Uterus (tissue), 4 donors: ENCODE measurements around the gene FAM118A. TPM values are rescaled to one million over a fixed set of nuclear protein-coding genes. Genes with fewer than 3 reads are reported as not detected.
A peak's percentile ranks its signal among the peaks of the same experiment; 100 is the strongest.

Experiments
- DNase-seq, 2 donors: peaks; one replicate each; pipeline ENCODE4 v3.0.0-alpha.2; 2019 to 2020
- H3K27ac ChIP-seq, 2 donors: fragments of 200-600 bp; sonication (generic); 1 replicate in 1 of 2; 2 replicates in 1 of 2; pipeline ENCODE4 v1.5.1; 2016 to 2018
- H3K27me3 ChIP-seq, 2 donors: fragments of 200-600 bp; sonication (generic); one replicate each; pipeline ENCODE4 v1.5.1; 2018 to 2019; ENCODE audit warnings: control low read depth in 1 of 2
- H3K36me3 ChIP-seq, 2 donors: fragments of 200-600 bp; sonication (generic); one replicate each; pipeline ENCODE4 v1.5.1; 2019; ENCODE audit warnings: control low read depth in 1 of 2
- H3K4me1 ChIP-seq, 2 donors: fragments of 200-600 bp; sonication (generic); one replicate each; pipeline ENCODE4 v1.5.1; 2018 to 2019; ENCODE audit warnings: control low read depth in 1 of 2
- H3K4me3 ChIP-seq, 2 donors: fragments of 200-600 bp; sonication (generic); 1 replicate in 1 of 2; 2 replicates in 1 of 2; pipeline ENCODE4 v1.5.1; 2018 to 2019; ENCODE audit warnings: mild to moderate bottlenecking in 1 of 2
- H3K9me3 ChIP-seq, 2 donors: fragments of 200-600 bp; sonication (generic); one replicate each; pipeline ENCODE4 v1.5.1; 2019; ENCODE audit warnings: control low read depth in 1 of 2
- POLR2A ChIP-seq, 2 donors: fragments of 450-650 bp; IDR thresholded peaks; one replicate each; pipeline ENCODE4 v1.6.1; 2016; ENCODE audit warnings: antibody characterized with exemption in 2 of 2, mild to moderate bottlenecking in 1 of 2, moderate library complexity in 1 of 2
- intact Hi-C: fragments of 100-400 bp; cut with DNase I; formaldehyde crosslinking; loops from one replicate; pipeline ENCODE4 v1.15.1; 2023; ENCODE audit warnings: low total_unique reads
- total RNA-seq, 4 donors: library from RNA; depleted of rRNA in 3 of 4; stranded (reverse); fragments of >200 nt in 3 of 4; gene quantifications; one replicate each; pipeline versions ENCODE4 v1.1.0 to v1.2.4, GENCODE V29; 2014 to 2023
- TF ChIP-seq, protein P1 (sequence below), 4 experiments: fragments of 200-600 bp in 2 of 4; fragments of 450-650 bp in 2 of 4; sonication (generic) in 2 of 4; IDR thresholded peaks; one replicate each; pipeline ENCODE4 v1.5.1; 2016 to 2019; ENCODE audit warnings: antibody characterized with exemption in 4 of 4, mild to moderate bottlenecking in 2 of 4, moderate library complexity in 1 of 4
- donor health status: DM: yes; HTN: yes; CAD: no.

Gene FAM118A
- total RNA-seq, 4 donors from 2014 or later = 16.5 to 97.9 (median 46.7) TPM

GRCh38 chr22:45304971-45305370, 4.8 kb upstream of the FAM118A start:
- H3K4me1 ChIP-seq = no peaks in the 10 kb centered on the region
- H3K4me3 ChIP-seq = no peak overlapping the region
- no peaks in the 10 kb centered on the region for H3K27me3 ChIP-seq
- no peak for DNase-seq
- no peak overlapping the region for H3K27ac ChIP-seq
- no peaks in the 10 kb centered on the region for H3K36me3 ChIP-seq
- intact Hi-C loops = no loop called here
- TF ChIP-seq, protein P1, sequence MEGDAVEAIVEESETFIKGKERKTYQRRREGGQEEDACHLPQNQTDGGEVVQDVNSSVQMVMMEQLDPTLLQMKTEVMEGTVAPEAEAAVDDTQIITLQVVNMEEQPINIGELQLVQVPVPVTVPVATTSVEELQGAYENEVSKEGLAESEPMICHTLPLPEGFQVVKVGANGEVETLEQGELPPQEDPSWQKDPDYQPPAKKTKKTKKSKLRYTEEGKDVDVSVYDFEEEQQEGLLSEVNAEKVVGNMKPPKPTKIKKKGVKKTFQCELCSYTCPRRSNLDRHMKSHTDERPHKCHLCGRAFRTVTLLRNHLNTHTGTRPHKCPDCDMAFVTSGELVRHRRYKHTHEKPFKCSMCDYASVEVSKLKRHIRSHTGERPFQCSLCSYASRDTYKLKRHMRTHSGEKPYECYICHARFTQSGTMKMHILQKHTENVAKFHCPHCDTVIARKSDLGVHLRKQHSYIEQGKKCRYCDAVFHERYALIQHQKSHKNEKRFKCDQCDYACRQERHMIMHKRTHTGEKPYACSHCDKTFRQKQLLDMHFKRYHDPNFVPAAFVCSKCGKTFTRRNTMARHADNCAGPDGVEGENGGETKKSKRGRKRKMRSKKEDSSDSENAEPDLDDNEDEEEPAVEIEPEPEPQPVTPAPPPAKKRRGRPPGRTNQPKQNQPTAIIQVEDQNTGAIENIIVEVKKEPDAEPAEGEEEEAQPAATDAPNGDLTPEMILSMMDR (IDR thresholded peaks at IDR 0.05) = no peak
- no peak for TF ChIP-seq POLR2A (IDR thresholded peaks at IDR 0.05)
- no peaks in the 10 kb centered on the region for H3K9me3 ChIP-seq

GRCh38 chr22:45305456-45306075, 4.2 kb upstream of the FAM118A start:
- Histone ChIP-seq H3K27ac (no peak overlapping the region), H3K4me3 (no peak overlapping the region), H3K9me3 (no peaks in the 10 kb centered on the region), H3K27me3 (no peaks in the 10 kb centered on the region), H3K36me3 (no peaks in the 10 kb centered on the region), H3K4me1 (peaks cover 0 to 1% of the 10 kb centered on the region in 2 donors)
- intact Hi-C loops = no loop called here
- TF ChIP-seq POLR2A (IDR thresholded peaks at IDR 0.05) = no peak
- TF ChIP-seq, protein P1 (IDR thresholded peaks at IDR 0.05) = no peak
- no peak for DNase-seq

DNA sequence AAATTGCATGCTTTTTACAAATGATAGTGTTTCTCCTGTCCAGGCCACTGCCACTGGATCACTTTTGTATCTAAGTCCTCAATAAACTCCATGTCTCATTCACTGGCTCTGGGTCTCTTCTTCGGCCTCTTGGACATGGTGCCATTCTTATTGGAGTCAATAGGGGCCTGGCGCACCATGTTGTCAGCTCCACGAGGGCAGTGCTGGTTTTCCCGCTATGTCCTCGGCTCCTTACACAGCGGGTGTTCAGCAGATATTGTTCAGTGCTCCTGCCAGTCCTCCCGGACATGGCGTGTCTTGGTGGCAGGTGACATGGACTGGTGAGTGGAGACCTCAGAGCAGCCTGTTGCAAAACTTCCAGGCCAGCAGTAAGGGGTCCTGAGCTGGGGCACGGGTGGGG, 3.6 kb upstream of the FAM118A start:
- no peaks in the 10 kb centered on the region for H3K9me3 ChIP-seq
- H3K4me3 ChIP-seq = no peak overlapping the region
- TF ChIP-seq, protein P1 (IDR thresholded peaks at IDR 0.05) = no peak
- TF ChIP-seq POLR2A (IDR thresholded peaks at IDR 0.05) = no peak
- no peak for DNase-seq
- no peaks in the 10 kb centered on the region for H3K36me3 ChIP-seq
- peaks cover 0 to 7% of the 10 kb centered on the region in 2 donors for H3K4me1 ChIP-seq
- intact Hi-C loops = no loop called here
- no peak overlapping the region for H3K27ac ChIP-seq
- H3K27me3 ChIP-seq = no peaks in the 10 kb centered on the region

DNA sequence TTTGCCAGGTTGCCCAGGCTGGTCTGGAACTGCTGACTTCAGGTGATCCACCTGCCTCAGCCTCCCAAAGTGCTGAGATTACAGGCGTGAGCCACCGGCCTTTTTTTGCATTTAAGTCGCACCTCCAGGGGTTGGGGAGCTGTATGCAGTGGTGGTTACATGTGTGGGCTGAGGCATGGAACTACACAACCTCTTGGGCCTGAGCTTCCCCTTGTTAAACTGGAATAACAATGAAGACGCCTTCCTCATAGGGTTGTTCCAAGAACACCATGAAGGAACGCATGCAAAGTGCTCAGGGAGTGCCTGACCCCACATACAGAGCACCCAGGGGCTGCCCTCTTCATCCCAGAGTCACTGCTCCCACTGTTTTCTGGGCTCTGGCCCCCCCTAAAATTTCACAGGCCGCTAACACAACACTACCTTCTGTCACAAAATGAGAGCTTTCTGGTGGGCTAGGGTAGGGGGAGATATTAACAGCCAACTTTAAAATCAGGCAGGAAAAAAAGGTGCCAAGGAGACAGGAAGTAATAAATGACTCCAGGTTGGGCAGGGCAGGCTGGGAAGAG, 1.3 kb upstream of the FAM118A start:
- Histone ChIP-seq H3K27ac (no peak overlapping the region), H3K36me3 (no peaks in the 10 kb centered on the region), H3K4me3 (no peak overlapping the region), H3K9me3 (no peaks in the 10 kb centered on the region), H3K27me3 (no peaks in the 10 kb centered on the region), H3K4me1 (peaks cover 0 to 11% of the 10 kb centered on the region in 2 donors)
- no peak for TF ChIP-seq POLR2A (IDR thresholded peaks at IDR 0.05)
- TF ChIP-seq, protein P1 (IDR thresholded peaks at IDR 0.05) = no peak
- intact Hi-C loops = no loop called here
- no peak for DNase-seq

DNA sequence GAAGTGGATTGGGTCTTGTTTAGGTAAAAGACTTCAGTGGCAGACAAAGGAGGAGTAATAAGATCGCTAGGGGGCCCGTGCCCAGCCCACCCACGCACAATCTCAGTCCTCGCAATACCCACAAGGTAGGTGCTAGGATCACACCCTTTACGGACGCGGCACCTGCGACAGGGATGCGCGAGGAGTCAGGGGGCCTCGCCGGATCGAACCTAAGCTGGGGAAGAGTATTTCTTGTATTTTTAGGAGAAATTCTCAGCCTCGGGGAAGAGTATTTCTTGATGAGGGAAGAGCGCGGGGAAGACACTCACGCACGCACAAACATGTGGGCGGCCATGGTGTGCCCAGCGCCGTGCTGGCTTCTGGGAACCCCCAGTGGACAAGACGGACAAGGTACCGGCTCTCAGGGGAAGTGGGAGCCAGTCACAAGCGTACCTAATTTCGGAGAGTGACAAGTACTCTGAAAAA, 745 bp upstream of the FAM118A start:
- Histone ChIP-seq H3K27me3 (no peaks in the 10 kb centered on the region), H3K9me3 (no peaks in the 10 kb centered on the region), H3K27ac (peak overlapping the region; percentile 55 to 70), H3K4me3 (peak overlapping the region; percentile 52 to 93), H3K36me3 (no peaks in the 10 kb centered on the region), H3K4me1 (peaks cover 0 to 11% of the 10 kb centered on the region in 2 donors)
- peak in 1 of 2 donors; percentile 27 for DNase-seq
- no peak for TF ChIP-seq POLR2A (IDR thresholded peaks at IDR 0.05)
- TF ChIP-seq, protein P1 (IDR thresholded peaks at IDR 0.05) = no peak
- intact Hi-C loops = no loop called here
